GM18507 (cell line): ENCODE results near the gene SIAH2.

ENCODE experiments used
- DNase-seq: peaks from one replicate; pipeline ENCODE4 v3.0.0; 2011; ENCODE audit warnings: low read depth; ENCODE audit not compliant: insufficient read length; ENCODE audit errors: extremely low spot score
- FAIRE-seq: peaks from 2 replicates; lab custom pipeline; 2011; peaks lifted over from hg19 to GRCh38; lab: Jason Lieb, UNC

The SIAH2 gene

DNA sequence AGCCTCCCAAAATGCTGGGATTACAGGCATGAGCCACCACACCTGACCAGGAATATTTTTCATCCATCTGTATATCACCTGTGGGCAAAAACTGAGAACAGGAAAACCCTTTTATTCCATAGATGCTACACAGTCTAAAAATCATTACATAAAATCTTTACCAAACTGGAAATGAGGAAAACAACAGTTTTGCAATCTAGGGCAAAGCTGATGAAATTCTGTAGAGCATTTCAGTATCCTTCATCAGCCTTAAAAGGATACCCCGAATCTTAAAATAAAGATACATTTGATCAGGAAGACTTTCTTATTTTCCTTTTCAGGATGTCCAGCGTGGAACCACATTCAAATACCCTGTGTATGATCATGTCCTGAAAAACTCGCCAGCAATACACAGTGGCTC is 7.1 kb downstream of the SIAH2 start:
- FAIRE-seq, result no peak

DNA sequence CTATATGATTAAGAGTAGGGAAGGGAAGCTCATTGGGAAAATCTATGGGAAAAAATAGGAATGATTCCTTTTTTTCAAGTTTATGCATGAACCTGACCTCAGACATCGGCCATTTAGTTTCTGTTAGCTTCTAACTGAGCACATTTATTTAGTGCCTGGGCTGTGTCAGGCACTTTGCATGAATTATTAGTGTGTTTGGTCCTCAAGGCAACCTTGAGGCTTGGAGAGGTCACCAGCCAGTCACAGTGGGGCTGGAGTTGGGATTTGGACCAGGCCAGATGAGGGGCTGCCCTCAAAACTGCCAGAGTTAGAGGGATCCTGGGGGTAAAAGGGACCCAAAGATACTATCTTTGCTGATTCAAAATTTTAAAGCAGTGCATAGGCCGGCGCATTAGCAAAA is 8.1 kb downstream of the SIAH2 start:
- no peak for FAIRE-seq
- DNase-seq, result no peak

More for the DNA sequence above, 7.1 kb downstream of the SIAH2 start:
- no peak for DNase-seq

GRCh38 chr3:150751781-150752263 is 11.1 kb downstream of the SIAH2 start:
- no peak for FAIRE-seq
- DNase-seq, result no peak

GRCh38 chr3:150749255-150749654 is 13.7 kb downstream of the SIAH2 start:
- DNase-seq, result no peak
- no peak for FAIRE-seq

GRCh38 chr3:150748684-150749047 is 14.3 kb downstream of the SIAH2 start:
- DNase-seq (no peak), FAIRE-seq (no peak)

DNA sequence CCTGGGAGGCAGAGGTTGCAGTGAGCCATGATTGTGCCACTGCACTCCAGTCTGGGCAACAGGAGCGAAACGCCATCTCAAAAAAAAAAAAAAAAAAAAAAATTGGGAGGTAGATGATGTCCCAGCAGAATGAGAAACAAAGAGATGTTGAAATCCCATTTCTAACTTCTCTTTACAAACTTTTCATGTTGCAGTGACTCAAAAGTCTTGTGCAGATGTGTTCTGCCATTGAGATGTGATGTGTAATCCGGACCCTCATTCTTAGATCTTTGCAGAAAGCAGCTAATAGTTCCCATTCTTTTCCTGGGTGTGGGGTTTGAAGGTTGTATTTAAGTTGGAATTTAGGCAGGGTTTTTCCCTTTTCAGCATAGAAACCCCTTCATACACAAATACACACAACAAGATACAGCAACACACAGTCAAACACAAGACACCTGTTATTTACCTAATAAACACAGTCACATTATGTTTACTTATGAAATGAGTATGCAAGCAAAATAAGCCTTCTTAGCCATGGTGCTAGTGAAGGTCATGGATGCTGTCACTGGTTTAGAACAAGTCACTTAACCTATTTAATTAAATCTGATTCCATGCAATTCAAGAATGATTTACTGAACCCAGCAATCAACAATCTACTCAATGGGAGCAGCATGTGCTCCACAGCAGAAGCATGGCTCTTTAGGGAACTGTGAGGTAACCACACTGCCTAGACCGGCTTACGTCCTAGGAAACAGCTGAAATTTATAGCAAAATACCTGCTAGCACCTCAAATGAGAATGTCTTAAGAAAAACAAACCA is 14.9 kb downstream of the SIAH2 start:
- FAIRE-seq, result no peak
- no peak for DNase-seq

DNA sequence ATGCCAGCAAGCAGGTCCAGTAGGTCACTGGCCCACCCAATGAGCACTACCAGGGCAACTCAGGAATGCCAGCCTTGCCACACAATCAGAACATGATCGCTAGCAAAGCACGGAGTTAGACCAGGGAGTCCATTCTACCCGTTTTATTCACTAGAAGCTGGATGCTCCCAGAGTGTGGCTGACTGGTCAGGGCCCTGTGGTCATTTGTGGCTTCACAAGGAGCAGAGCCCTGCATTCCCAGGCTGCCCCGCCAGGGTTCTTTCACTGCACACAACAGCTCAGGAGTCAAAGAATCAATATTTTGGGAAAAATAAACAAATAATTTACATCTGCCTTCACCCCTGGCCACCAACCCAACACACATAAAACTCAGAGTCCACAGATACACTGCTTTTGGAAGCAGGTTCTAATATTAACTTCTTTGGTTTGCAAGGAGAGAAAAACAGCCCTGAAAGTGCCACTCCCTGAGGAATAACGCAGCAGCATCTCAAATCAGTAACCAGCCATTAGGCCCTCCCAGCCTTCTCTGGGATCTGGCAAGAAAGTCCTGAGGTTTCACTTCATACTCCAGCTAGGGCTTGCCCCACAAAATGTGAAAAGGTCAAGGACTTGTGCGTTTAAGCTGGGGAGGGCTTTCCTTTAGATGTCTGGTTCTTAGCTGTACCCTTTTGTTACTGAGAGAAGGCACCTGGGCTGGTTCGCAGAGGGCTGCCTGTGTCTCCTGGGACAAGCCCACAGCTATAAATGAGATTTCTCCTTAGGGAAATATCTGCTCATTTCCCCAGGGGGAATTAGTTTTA is 16.0 kb downstream of the SIAH2 start:
- FAIRE-seq (no peak), DNase-seq (no peak)

GRCh38 chr3:150745832-150746231 is 17.1 kb downstream of the SIAH2 start:
- FAIRE-seq, result no peak
- DNase-seq, result no peak

GRCh38 chr3:150744919-150745211 is 18.1 kb downstream of the SIAH2 start:
- FAIRE-seq (no peak), DNase-seq (no peak)

DNA sequence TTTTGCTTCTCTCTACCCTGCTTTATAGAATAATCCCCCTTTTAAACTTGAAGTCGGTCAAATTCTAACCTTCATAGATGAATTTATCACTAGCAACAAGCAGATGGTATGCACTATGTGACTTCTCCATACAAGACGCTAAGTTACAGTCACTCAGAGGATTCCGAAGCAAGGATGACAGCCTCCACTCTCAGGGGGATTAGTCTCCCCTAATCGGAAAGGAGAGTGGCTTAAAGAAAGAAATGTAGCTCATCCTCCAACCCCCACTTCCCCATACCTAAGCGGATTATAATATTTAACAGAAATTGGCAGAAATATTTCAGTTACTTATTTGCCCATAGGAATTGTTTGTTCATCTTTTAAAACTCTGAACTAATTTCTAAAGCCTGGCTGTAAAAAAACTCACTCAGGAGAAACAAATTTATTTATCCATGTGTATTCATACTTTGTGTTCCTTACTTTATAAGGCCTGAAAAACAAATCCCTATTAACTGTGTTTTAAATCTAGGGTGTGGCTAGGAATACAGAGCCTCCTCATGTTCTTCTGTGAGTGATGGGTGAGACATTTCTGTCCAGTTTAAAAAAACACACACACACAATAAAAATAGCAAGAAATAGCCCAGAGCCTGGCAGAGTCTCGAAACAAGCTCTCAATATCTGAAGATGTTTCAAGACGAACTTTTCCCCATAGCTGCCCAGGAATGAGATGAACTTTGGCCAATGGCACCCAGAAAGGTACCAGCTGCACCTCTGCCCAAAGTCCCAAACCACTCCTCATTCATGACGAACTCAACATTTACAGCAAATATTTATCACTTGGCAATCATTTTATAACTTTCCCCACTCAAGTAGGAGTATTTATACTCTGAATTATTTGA is 18.7 kb downstream of the SIAH2 start:
- DNase-seq, result no peak
- no peak for FAIRE-seq

- FAIRE-seq (no peak), DNase-seq (no peak)
Observed at GRCh38 chr3:150743508-150743907, 19.5 kb downstream of the SIAH2 start.

DNA sequence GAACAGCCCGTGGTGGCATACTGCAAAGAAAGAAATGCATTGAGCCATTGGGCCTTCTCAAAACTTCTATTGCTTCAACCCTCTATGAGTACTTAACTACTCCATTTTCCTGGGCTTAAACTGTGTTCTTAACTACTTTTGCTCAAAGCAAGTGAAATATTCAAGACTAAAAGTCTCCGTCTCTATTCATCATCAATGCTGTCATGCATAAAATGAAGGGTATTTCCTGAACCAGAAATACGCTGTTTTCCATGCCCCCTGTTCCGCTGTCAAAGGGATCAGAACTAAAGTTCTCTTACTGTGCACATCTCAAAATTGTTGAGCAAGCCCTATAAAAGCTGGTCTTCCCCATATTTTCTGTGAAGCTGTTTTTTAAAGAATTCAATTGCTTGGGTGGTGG is 20.3 kb downstream of the SIAH2 start:
- FAIRE-seq (no peak), DNase-seq (no peak)

DNA sequence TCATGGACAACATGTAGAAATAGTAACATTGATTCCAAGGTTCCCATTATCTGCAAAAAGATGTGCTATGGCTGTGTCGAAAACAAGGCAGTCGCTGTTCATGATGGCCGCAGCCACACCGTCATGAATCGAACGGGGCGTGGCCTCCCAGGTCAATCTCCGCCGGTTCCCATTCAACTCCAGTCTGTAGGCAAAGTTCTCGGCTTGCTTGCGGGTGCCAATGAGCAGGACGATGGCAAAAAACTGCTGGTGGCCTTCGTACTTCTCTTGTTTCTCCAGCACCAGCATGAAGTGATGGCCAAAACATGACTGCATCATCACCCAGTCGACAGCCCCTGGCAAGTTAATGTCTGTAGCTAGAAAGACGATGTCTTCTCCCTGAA is 20.8 kb downstream of the SIAH2 start:
- DNase-seq, result no peak
- FAIRE-seq, result no peak

- DNase-seq (no peak), FAIRE-seq (no peak)
Observed at GRCh38 chr3:150741497-150742140, 21.4 kb downstream of the SIAH2 start.

GRCh38 chr3:150740733-150741496 is 22.1 kb downstream of the SIAH2 start:
- no peak for FAIRE-seq
- no peak for DNase-seq

DNA sequence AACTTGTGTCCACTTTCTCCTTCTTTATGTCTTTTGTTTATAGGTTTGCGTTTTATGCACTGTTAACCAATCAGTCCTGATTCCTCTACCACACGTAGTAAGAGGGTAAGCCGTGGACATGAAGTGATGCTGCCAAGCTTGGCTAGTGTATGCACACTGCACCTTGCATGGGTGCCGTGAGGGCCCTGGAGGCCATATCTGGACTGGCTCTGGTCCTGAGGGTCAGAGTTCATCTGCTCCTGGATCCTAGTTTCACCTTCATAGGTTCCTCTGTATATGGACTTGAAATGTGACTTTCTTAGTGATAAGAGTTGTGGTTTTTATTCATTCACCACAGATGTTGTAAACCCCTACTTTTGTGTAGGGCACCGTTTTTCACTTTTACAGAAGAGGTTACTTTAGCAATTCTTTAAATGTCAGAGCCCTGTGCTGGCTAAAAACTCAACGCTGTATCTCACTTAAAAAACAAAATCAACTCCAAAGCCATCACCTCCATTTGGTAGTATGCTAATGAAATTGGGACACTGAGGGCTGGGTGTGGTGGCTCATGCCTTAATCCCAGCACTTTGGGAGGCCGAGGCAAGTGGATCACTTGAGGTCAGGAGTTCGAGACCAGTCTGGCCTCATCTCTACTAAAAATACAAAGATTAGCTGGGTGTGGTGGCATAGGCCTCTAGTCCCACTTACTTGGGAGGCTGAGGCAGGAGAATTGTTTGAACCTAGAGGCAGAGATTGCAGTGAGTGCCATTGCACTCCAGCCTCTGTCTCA is 22.9 kb downstream of the SIAH2 start:
- no peak for FAIRE-seq

DNA sequence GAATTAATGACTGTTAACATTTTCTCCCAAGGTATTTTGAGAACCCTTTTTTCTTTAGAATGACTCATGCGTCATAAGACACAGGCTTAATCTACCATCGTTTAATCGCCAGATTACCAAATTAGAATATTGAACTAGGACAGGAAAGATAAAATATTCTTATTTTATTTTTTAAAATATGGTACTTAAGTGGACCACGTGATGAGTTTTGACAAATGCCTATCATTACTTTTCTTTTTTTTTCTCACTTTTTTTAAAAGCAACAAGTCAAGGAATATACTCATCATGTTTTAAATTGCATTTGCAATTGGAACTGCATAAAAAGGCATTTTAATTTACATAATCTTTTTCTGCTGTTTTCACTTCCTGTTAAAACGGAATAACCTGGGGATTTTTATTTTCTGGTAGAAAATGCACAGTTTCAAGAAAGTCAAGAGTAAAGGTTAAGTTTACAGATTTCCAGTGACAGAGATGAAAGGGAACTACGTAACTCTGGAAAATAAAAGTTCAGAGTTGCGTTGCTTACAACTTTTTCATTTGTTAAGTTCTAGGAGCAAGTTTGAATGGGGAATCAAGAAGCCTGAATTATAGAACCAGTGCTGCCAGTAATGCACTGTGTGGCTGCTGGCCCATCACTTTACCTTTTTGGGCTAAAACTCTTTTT is 23.6 kb downstream of the SIAH2 start:
- no peak for FAIRE-seq
- DNase-seq, result no peak

More for the DNA sequence above, 22.9 kb downstream of the SIAH2 start:
- DNase-seq, result no peak

DNA sequence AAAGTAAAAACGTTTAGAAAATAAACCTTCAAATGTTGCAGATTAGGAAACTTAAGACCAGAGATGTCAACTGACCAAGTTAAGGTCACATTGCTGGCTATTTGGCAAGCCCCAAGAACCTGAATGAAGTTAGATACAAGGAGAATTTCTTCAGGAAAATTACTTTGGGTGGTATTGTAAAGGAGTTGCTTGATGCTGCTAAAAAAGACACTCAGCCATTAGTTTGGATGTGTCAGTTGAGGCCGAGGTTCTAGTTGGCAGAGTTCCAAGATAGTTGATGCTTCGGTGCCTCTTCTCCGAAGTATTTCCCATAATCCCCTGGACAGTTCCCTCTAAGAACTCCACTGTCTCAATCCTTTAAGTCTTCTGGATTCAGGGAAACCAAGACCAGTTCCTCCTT is 24.3 kb downstream of the SIAH2 start:
- DNase-seq (no peak), FAIRE-seq (no peak)
